Sciatic nerve (tissue), 2 donors: ENCODE results near the gene ALG5. TPM values are rescaled to one million over a fixed set of nuclear protein-coding genes. Genes with fewer than 3 reads are reported as not detected.
A peak's percentile ranks its signal among the peaks of the same experiment; 100 is the strongest.

Experiments used
- ATAC-seq: fragments of 200-7000 bp; cut with Tn5 transposase; one replicate; pipeline ENCODE4 v1.9.1; 2020; ENCODE audit warnings: mild to moderate bottlenecking, moderate library complexity
- DNase-seq: peaks from one replicate; pipeline ENCODE4 v3.0.0-alpha.2; 2020; ENCODE audit warnings: low spot score
- intact Hi-C: fragments of 100-400 bp; cut with DNase I; formaldehyde crosslinking; loops from one replicate; pipeline ENCODE4 v1.14.2; 2022
- total RNA-seq: library from RNA; stranded (reverse); fragmentation: NEBNext Ultra II Directional; extraction: Animal tissue kit (Norgen Biotek cat#: 25700); gene quantifications from one replicate; pipeline ENCODE4 v1.2.1, GENCODE V29; 2021
- donor health status: DM: no; HTN: no; CAD: no.
- donor health status: DM: no; HTN: no; CAD: no.

Gene ALG5
- total RNA-seq, 1 donor from 2014 or later: 36.0 TPM

DNA sequence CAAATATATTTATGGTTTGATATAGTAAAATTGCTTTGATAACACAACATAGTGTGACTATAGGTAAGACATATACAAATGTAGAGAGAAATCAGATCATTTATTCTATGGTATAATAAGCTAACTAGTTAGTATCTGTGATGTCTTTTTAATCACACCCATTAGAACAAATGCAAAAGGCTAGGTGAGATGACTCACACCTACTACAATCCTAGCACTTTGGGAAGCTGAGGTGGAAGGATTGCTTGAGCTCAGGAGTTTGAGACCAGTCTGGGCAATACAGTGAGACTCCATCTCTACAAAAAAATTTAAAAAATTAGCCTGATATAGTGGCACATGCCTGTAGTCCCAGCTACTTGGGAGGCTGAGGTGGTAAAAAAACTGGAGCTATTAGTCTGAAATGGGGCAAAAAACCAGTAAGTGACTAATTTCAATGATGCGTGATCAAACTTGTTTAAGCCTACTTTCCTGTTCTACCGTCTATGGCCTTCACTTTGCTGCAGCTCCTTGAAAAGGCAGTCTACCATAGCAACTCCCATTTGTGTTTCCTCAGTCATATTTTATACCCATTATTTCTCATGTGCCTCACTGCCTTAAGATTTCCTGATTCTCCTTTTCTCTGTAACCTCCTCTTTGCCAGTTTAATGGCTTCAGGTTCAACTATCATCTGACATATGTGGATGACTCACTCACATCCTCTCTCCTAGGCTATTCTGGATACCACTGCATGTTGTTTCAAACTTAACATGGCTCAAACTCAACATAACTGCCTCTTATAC, 12.5 kb downstream of the ALG5 start:
- intact Hi-C loops: loop anchor here (10.0 kb wide), 1 partner anchor 132 kb away; no protein-coding TSS in a partner anchor
- DNase-seq: no peak
- no peak for ATAC-seq

DNA sequence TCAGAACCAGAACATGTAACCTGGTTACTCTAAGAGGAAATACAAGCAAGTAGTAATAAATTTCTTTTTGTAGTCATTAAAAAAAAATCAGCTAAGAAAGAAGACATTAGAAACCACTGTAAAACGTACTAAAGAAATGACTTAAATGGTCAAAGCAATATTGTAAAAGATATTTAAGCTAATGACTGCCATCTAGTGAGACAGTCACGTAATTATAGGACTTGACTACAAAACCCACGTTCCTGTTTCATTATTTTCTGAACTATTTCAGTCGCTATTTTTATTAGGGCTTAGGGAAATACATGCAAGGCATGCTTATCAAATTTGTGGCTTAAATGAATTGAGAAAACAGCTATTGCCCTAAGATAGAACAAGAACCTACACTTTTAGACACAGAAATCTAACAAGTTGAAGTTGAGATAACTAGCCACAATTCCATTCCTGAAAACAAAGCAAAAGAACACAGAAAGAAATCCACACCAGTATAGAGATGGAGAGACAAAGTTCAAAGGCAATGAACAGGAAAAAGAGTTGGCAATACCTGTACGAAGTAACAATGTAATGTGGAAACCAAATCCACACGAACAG, 17.9 kb downstream of the ALG5 start:
- intact Hi-C loops: loop anchor here (10.0 kb wide), 1 partner anchor 126 kb away; no protein-coding TSS in a partner anchor
- ATAC-seq: peak; percentile 72
- DNase-seq: no peak

DNA sequence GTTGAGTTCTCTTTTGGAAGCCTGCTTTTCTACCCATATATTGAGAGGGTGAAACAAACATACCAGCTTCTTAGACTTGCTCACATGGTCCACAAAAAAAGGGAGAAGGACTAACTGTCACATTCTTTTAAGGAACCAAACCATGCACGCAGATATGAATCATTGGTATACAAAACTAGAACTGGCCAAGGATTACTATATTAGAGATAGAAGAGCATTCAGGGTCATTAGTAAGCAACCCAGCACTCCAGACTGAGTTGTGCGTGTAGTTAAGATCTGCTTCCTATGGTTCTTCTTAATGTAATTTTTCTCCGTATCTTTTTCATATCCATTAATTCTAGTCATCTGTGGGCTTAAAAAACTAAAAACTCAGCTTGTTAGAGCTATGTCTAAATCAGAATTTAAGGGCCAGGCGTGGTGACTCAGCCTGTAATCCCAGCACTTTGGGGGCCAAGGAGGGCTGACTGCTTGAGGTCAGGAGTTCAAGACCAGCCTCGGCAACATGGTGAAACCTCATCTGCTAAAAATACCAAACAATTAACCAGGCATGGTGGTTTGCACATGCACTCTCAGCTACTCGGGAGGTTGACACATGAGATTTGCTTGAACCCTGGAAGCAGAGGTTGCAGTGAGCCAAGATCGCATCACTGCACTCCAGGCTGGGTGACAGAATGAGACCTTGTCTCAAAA, 19.6 kb downstream of the ALG5 start:
- ATAC-seq (no peak), DNase-seq (no peak)
- intact Hi-C loops: loop anchor here (10.0 kb wide), 1 partner anchor 125 kb away; no protein-coding TSS in a partner anchor

DNA sequence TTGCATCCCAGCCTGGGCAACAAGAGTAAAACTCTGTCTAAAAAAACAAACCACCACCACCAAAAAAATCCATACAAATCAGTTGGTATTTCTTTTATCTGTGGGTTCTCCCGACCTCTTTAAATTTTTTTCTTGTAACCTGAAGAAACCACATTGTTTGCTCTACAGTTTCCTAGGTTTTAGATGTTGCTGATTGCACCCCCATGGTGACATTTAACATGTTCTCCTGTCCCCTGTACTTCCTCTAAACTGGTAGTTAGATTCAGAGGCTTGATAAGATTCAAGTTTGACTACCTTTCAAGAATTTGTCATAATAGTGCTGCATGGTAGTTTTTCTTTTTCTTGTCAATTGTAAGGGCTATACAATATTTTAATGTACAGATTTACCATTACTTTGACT, 24.0 kb downstream of the ALG5 start:
- DNase-seq (no peak), ATAC-seq (no peak)
- intact Hi-C loops: no loop called here

DNA sequence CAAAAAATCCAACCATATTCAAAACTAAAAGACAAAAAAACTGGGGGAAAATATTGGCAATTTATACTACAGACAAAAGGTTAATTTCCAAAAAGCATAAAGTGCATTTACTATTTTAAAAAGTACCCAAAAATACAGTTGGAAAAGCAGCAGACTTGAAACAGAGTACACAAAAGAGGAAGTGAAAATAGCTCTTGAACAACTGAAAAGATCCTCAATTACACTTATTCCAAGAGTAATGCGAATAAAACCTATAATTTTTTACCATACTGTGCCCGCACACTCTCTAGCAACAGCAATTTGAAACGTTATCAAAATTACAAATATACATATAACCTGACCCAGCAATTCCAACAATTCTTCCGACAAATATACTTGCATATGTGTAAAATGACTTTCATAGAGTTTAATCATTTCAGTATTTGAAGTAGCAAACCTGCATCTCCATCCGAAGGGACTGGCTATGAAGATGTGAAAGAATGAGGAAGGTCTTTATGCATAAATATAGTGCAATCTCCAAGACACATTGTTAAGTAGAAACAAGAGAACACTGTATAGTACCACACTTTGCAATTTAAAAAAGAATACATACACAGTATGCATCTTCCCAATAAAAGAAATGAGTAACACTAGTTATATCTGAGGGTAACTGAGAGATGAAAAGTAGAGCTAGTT, 25.4 kb downstream of the ALG5 start:
- intact Hi-C loops: no loop called here
- DNase-seq (no peak), ATAC-seq (no peak)

DNA sequence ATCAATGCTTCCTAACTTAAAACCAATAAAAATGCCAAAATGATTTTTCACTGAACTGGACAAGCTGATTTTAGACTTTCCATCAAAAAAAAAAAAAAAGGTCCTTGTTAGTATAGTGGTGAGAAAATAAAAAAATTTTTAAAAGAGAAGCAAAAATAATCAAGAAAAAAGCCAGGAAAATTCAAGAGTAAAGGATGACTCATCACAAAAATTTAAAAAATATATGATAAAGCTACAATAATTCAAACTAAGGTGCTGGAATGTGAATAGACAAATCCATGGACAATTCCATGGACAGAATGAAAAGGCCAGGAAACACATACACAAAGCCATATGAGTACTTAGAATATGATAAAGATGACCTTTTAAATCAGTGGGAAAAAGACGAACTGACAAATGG, 26.1 kb downstream of the ALG5 start:
- DNase-seq: no peak
- no peak for ATAC-seq
- intact Hi-C loops: no loop called here

DNA sequence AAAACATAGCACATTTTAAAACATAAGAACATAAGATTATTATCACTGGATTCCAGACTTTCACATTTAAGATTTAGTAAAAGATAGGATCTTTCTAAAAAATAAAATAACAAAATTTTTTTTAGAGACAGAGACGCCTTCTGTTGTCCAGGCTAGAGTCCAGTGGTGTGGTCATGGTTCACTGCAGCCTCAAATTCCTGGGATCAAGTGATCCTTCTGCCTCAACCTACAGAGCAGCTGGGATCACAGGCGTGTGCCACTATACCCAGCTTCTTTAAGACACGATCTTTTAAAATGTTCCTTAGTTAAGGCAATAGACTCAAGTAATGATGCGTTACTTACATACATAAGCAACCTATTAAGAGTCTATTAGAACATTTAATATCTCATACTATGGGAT, 32.7 kb downstream of the ALG5 start:
- ATAC-seq (no peak), DNase-seq (no peak)
- intact Hi-C loops: no loop called here

DNA sequence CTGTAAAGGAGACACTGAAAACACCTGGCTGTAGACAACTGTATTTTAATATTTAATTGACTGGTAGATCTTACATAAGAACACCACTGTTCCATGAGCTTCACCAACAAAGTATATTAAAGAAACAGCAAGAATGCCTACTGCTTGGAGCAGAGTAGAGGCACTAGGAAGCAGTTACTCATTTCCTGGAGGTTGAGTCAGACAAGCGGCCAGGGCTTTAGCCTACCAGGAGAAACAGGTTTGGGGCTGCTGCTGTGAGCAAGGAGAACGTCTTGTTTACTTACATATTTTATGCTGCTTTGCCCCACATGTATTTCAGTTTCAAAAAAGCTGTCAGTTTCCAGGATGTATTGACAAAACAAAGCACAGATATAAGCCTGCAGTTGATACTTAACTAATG, 33.4 kb downstream of the ALG5 start:
- no peak for ATAC-seq
- DNase-seq: no peak
- intact Hi-C loops: no loop called here

DNA sequence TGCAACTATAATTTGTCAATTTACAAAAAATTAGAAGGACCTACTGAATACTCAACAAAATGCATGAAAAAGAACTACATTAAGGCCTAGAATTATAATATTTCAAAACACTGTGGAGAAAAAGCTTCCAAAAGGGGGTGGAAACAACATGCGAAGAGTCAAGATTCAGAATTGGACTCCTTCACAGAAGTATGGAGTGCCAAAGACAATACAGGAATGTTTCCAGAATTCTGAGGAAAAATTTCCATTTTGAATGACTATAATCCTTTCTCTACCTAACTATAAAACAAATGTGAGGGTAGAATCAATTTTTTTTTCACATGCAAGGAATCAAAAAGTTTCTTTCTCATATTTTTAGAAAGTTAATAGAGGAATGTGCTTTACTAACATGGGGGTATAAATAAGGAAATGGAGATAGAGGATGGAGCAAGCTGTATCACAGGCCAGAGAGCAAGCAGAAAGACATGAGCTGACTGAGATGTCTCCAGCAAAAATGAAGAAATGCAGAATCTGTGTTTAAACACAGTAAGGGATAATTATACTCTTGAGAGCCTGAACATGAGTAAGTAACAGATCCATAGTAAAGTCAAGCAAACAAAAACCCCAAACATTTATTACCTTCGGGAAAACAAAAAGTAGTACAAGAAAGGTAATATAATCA, 39.6 kb downstream of the ALG5 start:
- ATAC-seq (peak; percentile 91), DNase-seq (no peak)
- intact Hi-C loops: no loop called here

DNA sequence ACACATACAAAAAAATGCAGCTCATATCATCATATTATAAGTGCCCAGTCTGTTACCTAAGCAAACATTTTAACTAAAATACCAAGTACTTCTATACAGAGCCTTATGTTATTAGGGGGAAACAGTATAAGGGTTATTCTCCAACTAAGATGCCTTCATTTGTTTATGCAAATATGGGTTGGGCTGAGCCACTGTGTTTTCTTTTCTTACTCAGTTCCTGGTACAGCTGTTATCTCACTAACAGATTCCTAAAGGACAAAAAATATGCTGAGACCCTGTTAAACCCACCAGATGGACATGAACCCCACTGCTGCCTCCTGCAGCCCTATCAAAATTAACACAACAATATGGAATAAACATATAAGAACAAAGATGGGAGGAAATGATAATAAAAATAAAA, 44.6 kb downstream of the ALG5 start:
- no peak for ATAC-seq

DNA sequence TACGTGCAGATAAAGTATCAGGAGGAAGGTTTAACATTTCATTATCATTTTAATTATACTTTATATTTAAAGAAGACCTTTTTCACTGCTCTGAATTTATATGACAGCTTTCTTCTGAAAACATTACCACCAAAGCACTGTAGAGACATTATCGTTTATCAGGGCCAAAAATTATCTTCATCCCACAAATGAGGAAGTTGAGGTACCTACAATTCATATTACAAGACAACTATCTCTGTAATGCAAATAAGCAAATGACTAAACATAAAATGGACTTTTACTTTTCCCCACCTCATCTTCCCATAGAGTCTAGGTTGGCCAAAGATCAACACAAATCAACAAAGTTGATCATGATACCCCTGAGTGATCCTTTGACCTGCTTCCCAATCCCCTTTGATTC, 48.2 kb downstream of the ALG5 start:
- ATAC-seq: no peak
- no peak for DNase-seq
- intact Hi-C loops: no loop called here

More for the DNA sequence above, 44.6 kb downstream of the ALG5 start:
- DNase-seq: no peak
- intact Hi-C loops: no loop called here

DNA sequence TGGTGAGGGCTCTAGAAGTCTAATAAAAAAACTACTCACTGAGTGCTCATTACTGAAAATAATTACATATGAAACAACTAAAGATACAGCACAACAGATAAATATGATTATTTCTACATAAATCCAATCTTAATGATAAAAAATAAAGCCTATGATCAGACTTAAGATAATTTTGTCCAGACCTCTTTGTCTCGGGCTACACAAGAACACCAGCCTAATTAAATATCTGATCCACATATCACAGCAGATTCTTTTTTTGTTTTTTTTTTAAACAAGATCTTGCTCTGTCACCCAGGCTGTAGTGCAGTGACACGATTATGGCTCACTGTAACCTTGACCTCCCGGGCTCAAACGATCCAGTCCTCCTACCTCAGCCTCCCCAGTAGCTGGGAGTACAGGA, 48.8 kb downstream of the ALG5 start:
- ATAC-seq (no peak), DNase-seq (no peak)
- intact Hi-C loops: no loop called here

DNA sequence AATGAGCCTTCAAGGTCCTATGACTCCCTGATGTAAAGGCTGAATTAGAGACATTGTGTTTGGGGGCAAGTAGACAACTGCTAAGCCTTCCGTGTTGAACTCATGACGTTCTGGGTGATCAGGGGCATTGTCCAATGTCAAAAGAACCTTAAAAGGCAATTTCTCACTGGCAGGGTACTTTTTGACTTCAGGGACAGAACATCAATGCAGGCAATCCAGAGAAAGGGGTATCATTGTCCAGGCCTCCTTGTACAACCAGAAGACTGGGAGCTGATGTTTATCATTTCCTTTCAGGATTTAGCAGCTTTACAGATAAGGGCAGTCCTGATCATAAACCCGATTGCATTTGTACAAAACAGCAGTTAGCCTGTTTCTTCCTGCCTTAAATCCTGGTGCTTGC, 54.1 kb downstream of the ALG5 start:
- DNase-seq (no peak), ATAC-seq (no peak)
- intact Hi-C loops: loop anchor here (5.0 kb wide), 1 partner anchor 832 kb away; no protein-coding TSS in a partner anchor

DNA sequence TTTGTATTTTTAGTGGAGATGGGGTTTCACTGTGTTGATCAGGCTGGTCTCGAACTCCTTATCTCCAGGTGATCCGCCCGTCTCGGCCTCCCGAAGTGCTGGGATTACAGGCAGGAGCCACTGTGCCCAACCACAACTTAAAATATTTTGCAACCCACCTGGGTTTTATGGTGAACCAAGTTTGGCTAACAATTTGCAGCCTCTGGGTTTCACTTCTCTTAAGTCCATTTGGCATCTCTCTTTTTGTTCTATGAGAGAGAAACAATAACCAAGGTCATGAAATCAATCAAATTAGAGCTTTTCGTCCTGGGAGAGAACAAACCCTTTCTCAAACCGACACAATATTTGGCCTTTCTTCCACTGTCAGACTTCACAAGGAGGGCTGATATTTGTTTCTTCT, 73.5 kb downstream of the ALG5 start:
- ATAC-seq (no peak), DNase-seq (no peak)
- intact Hi-C loops: no loop called here

DNA sequence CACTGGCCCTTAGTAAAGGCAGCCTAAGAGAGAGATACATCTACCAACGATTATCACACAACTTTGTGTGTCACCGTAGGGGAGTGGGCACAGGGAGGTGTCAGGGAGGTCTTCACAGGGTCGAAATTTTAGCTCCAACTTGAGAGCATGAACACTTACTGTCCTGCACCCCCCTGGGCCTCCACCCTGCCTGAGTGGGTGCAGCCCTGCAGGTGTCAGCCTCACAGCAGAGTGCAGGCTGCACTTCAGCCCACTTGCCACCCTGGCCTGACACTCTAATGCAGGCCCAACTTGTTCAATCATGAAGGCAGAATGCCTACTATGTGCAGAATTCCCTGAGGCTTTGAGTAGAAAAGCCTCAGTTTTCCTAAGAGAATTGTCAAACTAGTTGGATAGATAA, 75.1 kb downstream of the ALG5 start:
- DNase-seq (no peak), ATAC-seq (no peak)
- intact Hi-C loops: no loop called here

DNA sequence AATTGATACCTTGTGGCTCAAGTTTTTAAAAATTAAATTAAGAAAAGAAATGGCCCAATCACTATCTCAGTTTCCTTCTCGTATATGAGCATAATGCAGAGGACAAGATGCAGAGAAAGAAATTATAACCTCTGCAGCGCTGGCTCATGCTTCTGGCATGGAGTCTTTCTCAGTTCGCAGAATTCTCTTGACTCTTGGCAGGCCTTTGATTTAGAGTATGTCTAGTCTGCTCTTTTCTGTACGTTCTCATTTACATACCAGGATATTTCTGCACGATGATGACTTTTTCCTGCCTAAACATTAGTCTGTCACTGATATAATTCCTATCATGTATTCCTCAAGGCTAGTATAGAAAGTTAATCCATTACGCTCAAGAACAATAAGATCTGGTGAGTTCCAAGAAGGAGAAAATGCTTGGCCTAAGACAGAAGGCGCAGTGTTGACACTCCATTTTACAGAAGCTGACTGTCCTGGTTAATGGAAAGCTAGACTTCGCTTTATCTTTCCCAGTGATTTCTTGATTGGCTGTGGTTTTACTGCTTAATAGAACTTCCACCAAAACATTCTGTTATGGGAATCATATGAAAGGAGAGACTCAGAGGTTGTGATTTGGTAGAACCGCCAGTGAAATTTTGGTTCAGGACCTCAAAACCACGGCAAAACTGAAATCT, 77.4 kb downstream of the ALG5 start:
- DNase-seq (no peak), ATAC-seq (no peak)
- intact Hi-C loops: no loop called here

DNA sequence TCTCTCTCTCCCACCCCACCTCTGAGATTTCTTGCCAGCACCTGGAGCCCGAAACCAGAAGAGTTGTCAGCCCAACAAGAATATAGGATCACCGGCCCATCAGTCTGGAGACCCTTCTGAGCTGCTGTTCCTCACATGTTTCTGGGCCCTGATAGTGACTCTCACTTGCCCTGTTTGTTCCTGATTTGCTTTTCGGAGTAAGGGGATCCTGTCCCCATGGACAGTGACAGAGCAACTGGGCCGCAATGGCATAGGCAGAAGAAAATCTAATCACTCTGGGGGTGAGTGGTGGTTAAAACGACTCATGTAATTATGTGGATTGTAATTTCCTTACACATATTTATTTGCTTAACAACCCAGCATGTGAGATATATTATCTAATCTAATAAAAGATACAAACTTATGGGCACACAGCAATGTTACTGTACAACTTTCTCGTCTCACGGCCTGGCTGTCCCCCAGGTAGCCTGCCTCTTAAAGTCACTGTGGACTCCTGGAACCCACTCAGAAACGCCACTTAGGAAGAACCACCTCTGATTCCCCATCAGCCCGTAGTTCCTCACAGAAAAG, 78.4 kb downstream of the ALG5 start:
- DNase-seq (no peak), ATAC-seq (no peak)
- intact Hi-C loops: no loop called here
